WERI-Rb-1 (cell line): ENCODE measurements around the gene BICDL1.
A peak's percentile ranks its signal among the peaks of the same experiment; 100 is the strongest.

Source experiments
- DNase-seq: peaks from one replicate; pipeline ENCODE4 v3.0.0-alpha.2; 2020
- H3K27ac ChIP-seq: fragments of 250-450 bp; sonication (Bioruptor Pico); 2 replicates; pipeline ENCODE4 v1.5.1; 2020; ENCODE audit warnings: mild to moderate bottlenecking, moderate library complexity
- H3K27me3 ChIP-seq: fragments of 250-450 bp; sonication (Bioruptor Pico); 2 replicates; pipeline ENCODE4 v1.5.1; 2021; ENCODE audit warnings: mild to moderate bottlenecking, low read depth, moderate library complexity; ENCODE audit not compliant: insufficient read depth, severe bottlenecking
- H3K36me3 ChIP-seq: fragments of 250-450 bp; sonication (Bioruptor Pico); 2 replicates; pipeline ENCODE4 v1.5.1; 2020; ENCODE audit warnings: mild to moderate bottlenecking, moderate library complexity
- H3K4me3 ChIP-seq: 2 replicates; pipeline ENCODE4 v1.5.1; 2011; ENCODE audit warnings: low read depth, mild to moderate bottlenecking, control low read depth, low read length
- H3K9me3 ChIP-seq: fragments of 250-450 bp; sonication (Bioruptor Pico); 2 replicates; pipeline ENCODE4 v1.5.1; 2021; ENCODE audit warnings: mild to moderate bottlenecking, moderate library complexity; ENCODE audit not compliant: severe bottlenecking
- CTCF ChIP-seq: IDR thresholded peaks from 2 replicates; pipeline ENCODE4 v1.5.1; 2011; ENCODE audit warnings: low read depth, mild to moderate bottlenecking, control low read depth, inconsistent platforms, low read length

The BICDL1 gene

DNA sequence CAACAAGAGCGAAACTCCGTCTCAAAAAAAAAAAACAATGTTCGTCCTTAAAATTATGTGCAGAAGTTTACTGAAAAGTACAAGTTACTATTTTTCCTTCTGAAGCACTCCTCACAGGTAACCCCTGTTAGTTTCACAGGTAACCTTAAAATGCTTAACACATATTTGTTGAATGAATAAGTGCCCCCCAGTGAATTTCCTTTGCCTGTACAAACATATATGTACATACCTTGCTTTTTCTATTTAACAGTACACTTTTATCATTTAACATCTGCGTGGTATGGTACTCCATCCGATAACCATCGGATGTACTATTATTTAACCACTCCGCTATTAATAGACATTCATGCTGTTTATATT lies 128.9 kb downstream of the BICDL1 start:
- Histone ChIP-seq H3K4me3 (peak overlapping the region; percentile 57), H3K27me3 (no peaks in the 10 kb centered on the region), H3K27ac (no peak overlapping the region), H3K9me3 (no peaks in the 10 kb centered on the region), H3K36me3 (peaks cover 27% of the 10 kb centered on the region)
- no peak for DNase-seq
- no peak for TF ChIP-seq CTCF

DNA sequence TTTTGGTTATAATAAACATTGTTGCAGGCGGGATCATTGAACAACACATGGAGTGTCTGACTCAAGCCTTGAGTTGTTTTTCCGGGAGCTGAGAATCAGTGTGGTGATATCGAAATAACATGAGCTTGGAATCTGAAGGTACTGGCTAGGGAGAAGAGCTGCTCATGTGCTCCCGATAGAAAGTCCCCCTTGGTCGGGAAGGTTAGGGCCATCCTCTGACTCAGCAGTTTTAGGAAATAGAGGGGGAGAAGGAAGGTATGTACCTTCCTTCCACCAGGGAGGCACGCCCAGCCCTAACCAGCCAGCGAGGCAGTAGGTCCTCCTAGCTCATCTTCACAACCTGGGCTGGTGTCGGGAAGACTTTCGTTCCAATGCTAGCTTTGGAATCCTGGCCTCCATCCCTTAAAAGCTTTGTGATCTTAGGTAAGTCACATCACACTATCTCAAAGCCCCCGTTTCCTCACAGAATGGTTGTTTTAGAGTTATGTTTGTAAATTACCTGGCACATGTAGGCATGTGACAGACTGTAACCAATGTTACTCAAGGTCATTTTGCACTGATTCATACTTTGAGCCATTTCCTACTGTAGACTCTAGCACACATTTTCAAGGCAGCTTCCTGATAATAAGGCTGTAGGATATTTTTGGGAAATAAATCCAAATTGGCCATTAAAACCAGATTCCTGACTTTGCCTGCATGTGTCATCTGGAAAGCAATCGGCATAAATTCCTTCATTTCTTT lies 129.5 kb downstream of the BICDL1 start:
- no peak for DNase-seq

GRCh38 chr12:120119271-120119973 lies 130.4 kb downstream of the BICDL1 start:
- TF ChIP-seq CTCF: no peak
- no peak for DNase-seq
- H3K27ac ChIP-seq: no peak overlapping the region
- no peaks in the 10 kb centered on the region for H3K27me3 ChIP-seq
- no peak overlapping the region for H3K4me3 ChIP-seq
- H3K9me3 ChIP-seq: no peaks in the 10 kb centered on the region
- H3K36me3 ChIP-seq: peaks cover 20% of the 10 kb centered on the region

More for the DNA sequence above, 129.5 kb downstream of the BICDL1 start:
- H3K27ac ChIP-seq: no peak overlapping the region
- no peak overlapping the region for H3K4me3 ChIP-seq
- no peak for TF ChIP-seq CTCF
- no peaks in the 10 kb centered on the region for H3K9me3 ChIP-seq
- H3K27me3 ChIP-seq: no peaks in the 10 kb centered on the region
- peaks cover 27% of the 10 kb centered on the region for H3K36me3 ChIP-seq

DNA sequence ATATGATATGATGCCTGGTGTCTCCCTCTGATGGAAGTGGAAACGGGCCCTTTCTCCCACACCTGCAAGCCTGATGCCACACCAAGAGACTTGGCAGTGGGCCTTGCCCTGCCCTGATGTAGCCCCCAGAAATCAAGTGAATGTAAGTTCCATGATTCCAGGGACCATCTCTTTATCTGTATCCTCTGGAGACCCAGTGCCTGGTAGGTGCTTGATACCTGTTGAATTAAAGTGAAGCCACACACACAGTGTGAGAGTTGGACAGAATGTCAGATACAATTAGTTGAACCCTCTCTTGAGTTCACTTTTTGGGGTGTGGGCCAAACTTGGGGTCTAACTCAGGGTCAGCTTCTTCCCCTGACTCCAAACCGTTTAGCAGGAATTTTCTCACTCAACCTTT lies 132.3 kb downstream of the BICDL1 start:
- H3K27ac ChIP-seq: no peak overlapping the region
- H3K27me3 ChIP-seq: no peaks in the 10 kb centered on the region
- no peak for DNase-seq
- H3K4me3 ChIP-seq: no peak overlapping the region
- no peak for TF ChIP-seq CTCF
- H3K36me3 ChIP-seq: peaks cover 8% of the 10 kb centered on the region
- no peaks in the 10 kb centered on the region for H3K9me3 ChIP-seq

DNA sequence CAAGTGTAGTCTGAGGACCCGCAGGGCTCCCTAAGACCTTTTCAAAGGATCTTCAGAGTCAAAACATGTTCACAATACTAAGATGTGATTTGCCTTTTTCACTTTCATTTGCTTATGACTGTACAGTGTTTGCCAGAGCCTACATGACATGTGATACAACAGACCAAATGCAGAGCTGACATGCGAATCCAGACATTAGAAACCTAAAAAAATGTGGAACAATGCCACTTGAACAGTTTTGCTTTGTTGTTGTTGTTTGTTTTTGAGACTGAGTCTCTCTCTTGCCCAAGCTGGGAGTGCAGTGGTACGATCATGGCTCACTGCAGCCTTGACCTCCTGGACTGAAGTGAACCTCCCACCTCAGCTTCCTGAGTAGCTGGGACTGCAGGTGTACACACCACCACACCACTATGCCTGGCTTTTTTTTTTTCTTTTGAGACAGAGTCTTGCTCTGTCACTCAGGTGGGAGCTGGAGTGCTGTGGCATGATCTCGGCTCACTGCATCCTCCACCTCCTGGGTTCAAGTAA lies 132.8 kb downstream of the BICDL1 start:
- no peaks in the 10 kb centered on the region for H3K27me3 ChIP-seq
- no peaks in the 10 kb centered on the region for H3K9me3 ChIP-seq
- no peak overlapping the region for H3K27ac ChIP-seq
- peaks cover 13% of the 10 kb centered on the region for H3K36me3 ChIP-seq
- no peak for TF ChIP-seq CTCF
- no peak overlapping the region for H3K4me3 ChIP-seq
- no peak for DNase-seq
